Stimulated activated CD8-positive, alpha-beta memory T cell treated with anti-CD3 and anti-CD28 coated beads, Interleukin-4, amount 100 ng/mL, for 48 hours (primary cell): Measurements from ENCODE around the gene VDAC1.

ENCODE experiments used
- DNase-seq: peaks from one replicate; pipeline ENCODE4 v3.0.0-alpha.2; 2020

Gene VDAC1

GRCh38 chr5:133921979-133922378 is 82.8 kb downstream of the VDAC1 start:
- DNase-seq = no peak
